Uterus (tissue), 4 donors: Measurements from ENCODE around the gene SH3PXD2A. TPM values are rescaled to one million over a fixed set of nuclear protein-coding genes. Genes with fewer than 3 reads are reported as not detected.

Source experiments
- DNase-seq, 2 donors: peaks; one replicate each; pipeline ENCODE4 v3.0.0-alpha.2; 2019 to 2020
- H3K27ac ChIP-seq, 2 donors: fragments of 200-600 bp; sonication (generic); 1 replicate in 1 of 2; 2 replicates in 1 of 2; pipeline ENCODE4 v1.5.1; 2016 to 2018
- H3K27me3 ChIP-seq, 2 donors: fragments of 200-600 bp; sonication (generic); one replicate each; pipeline ENCODE4 v1.5.1; 2018 to 2019; ENCODE audit warnings: control low read depth in 1 of 2
- H3K36me3 ChIP-seq, 2 donors: fragments of 200-600 bp; sonication (generic); one replicate each; pipeline ENCODE4 v1.5.1; 2019; ENCODE audit warnings: control low read depth in 1 of 2
- H3K4me1 ChIP-seq, 2 donors: fragments of 200-600 bp; sonication (generic); one replicate each; pipeline ENCODE4 v1.5.1; 2018 to 2019; ENCODE audit warnings: control low read depth in 1 of 2
- H3K4me3 ChIP-seq, 2 donors: fragments of 200-600 bp; sonication (generic); 1 replicate in 1 of 2; 2 replicates in 1 of 2; pipeline ENCODE4 v1.5.1; 2018 to 2019; ENCODE audit warnings: mild to moderate bottlenecking in 1 of 2
- H3K9me3 ChIP-seq, 2 donors: fragments of 200-600 bp; sonication (generic); one replicate each; pipeline ENCODE4 v1.5.1; 2019; ENCODE audit warnings: control low read depth in 1 of 2
- CTCF ChIP-seq, 4 experiments: fragments of 200-600 bp in 2 of 4; fragments of 450-650 bp in 2 of 4; sonication (generic) in 2 of 4; IDR thresholded peaks; one replicate each; pipeline ENCODE4 v1.5.1; 2016 to 2019; ENCODE audit warnings: antibody characterized with exemption in 4 of 4, mild to moderate bottlenecking in 2 of 4, moderate library complexity in 1 of 4
- POLR2A ChIP-seq, 2 donors: fragments of 450-650 bp; IDR thresholded peaks; one replicate each; pipeline ENCODE4 v1.6.1; 2016; ENCODE audit warnings: antibody characterized with exemption in 2 of 2, mild to moderate bottlenecking in 1 of 2, moderate library complexity in 1 of 2
- intact Hi-C: fragments of 100-400 bp; cut with DNase I; formaldehyde crosslinking; loops from one replicate; pipeline ENCODE4 v1.15.1; 2023; ENCODE audit warnings: low total_unique reads
- total RNA-seq, 4 donors: library from RNA; depleted of rRNA in 3 of 4; stranded (reverse); fragments of >200 nt in 3 of 4; gene quantifications; one replicate each; pipeline versions ENCODE4 v1.1.0 to v1.2.4, GENCODE V29; 2014 to 2023
- donor health status: DM: yes; HTN: yes; CAD: no.

Gene SH3PXD2A
- total RNA-seq, 4 donors from 2014 or later: 12.6 to 117 (median 46.6) TPM

DNA sequence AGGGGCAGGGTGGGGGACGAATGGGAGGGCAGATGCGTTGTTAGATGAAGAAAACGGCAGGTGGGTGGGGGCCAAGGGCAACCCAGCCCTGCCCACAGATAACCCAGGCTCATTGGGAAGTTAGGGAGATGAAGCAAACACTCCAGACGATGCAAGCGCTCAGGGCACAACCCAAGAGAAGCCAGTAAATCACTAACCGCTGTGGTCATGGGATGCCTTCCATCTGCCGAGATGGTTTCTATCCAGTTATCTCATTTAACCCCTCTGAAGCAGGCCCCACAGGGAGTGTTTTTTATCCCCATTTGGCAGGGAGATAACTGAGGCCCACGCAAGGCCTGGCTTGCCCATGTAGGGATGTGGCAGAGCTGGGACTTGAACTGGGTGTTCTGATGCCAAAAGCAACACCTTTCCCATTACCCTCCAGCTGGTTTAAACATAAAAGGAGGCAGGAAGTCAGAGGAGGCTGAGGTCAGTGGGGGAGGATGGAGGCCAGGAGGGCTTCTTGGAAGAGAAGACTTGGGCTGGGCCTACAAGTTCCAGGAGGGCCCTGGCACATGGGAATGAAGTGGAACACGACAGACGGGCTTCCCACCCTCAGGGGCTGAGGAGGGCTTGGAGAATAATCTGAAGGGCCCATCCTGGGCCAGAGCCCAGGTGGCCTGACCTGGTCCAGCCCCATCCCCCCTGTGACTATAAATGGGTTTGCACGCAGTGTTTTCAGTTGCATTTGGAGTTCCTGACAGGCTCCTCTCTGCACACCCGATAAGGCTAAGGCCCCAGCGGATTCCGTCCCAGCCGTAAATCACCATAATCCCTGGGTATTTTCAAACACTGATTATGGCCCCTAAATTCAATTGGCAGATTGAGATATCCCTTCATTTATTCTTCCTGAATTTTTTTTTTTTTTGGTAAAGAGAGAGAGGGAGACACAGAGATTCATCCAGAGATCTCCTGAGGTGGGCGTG is 281.0 kb downstream of the SH3PXD2A start:
- peak; percentile 56 to 84 for DNase-seq
- no peak for TF ChIP-seq POLR2A (IDR thresholded peaks at IDR 0.05)
- no peak overlapping the region for H3K4me3 ChIP-seq
- H3K4me1 ChIP-seq: peaks cover 7 to 15% of the 10 kb centered on the region in 2 donors
- H3K36me3 ChIP-seq: no peaks in the 10 kb centered on the region
- peak overlapping the region; percentile 85 to 94 for H3K27ac ChIP-seq
- H3K27me3 ChIP-seq: no peaks in the 10 kb centered on the region
- no peaks in the 10 kb centered on the region for H3K9me3 ChIP-seq
- intact Hi-C loops: no loop called here

DNA sequence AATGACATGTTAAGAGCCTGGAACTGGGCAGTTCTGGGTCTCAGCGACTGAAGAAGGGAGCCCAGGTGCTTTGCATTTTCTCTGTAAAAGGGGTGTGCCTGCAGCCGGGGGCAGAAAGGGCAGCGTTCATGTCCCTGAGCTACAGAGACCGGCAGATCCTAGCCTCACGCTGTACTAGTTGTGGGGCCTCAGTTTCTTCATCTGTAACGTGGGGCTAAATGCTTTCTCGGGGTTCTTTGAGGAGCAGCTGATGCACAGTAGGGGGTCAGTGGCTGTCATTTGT is 282.2 kb downstream of the SH3PXD2A start:
- Histone ChIP-seq H3K4me1 (peaks cover 11 to 15% of the 10 kb centered on the region in 2 donors), H3K36me3 (no peaks in the 10 kb centered on the region), H3K27ac (peak overlapping the region; percentile 85 to 94), H3K4me3 (no peak overlapping the region), H3K9me3 (no peaks in the 10 kb centered on the region), H3K27me3 (no peaks in the 10 kb centered on the region)
- intact Hi-C loops: no loop called here
- peak in 1 of 2 donors; percentile 71 for DNase-seq
- TF ChIP-seq POLR2A (IDR thresholded peaks at IDR 0.05): no peak
- no peak for TF ChIP-seq CTCF (IDR thresholded peaks at IDR 0.05)

- Histone ChIP-seq H3K4me3 (no peak overlapping the region), H3K27ac (peak overlapping the region; percentile 85 to 94), H3K36me3 (no peaks in the 10 kb centered on the region), H3K9me3 (no peaks in the 10 kb centered on the region), H3K4me1 (peaks cover 12 to 15% of the 10 kb centered on the region in 2 donors), H3K27me3 (no peaks in the 10 kb centered on the region)
- no peak for TF ChIP-seq POLR2A (IDR thresholded peaks at IDR 0.05)
- TF ChIP-seq CTCF (IDR thresholded peaks at IDR 0.05): no peak
- no peak for DNase-seq
- intact Hi-C loops: no loop called here
These were observed 282.8 kb downstream of the SH3PXD2A start for GRCh38 chr10:103572347-103573204.

- Histone ChIP-seq H3K27ac (peak overlapping the region; percentile 85 to 94), H3K4me1 (peaks cover 12 to 15% of the 10 kb centered on the region in 2 donors)
- intact Hi-C loops: no loop called here
These were observed 283.8 kb downstream of the SH3PXD2A start for GRCh38 chr10:103571656-103571975.

More at GRCh38 chr10:103571656-103571975, 283.8 kb downstream of the SH3PXD2A start:
- no peaks in the 10 kb centered on the region for H3K27me3 ChIP-seq
- no peak overlapping the region for H3K4me3 ChIP-seq
- no peak for DNase-seq
- TF ChIP-seq POLR2A (IDR thresholded peaks at IDR 0.05) (no peak), CTCF (IDR thresholded peaks at IDR 0.05) (no peak)
- no peaks in the 10 kb centered on the region for H3K9me3 ChIP-seq
- no peaks in the 10 kb centered on the region for H3K36me3 ChIP-seq
